ENCODE data around the gene HSPB6. TPM values are rescaled to one million over a fixed set of nuclear protein-coding genes. Genes with fewer than 3 reads are reported as not detected.

The HSPB6 gene
- total and polyA plus RNA-seq, 4 donors = 13.2 to 44.8 (median 24.5) TPM

GRCh38 chr19:35727956-35728706 lies 28.7 kb downstream of the HSPB6 start:
- DNase-seq = no peak

GRCh38 chr19:35727053-35727955 lies 29.5 kb downstream of the HSPB6 start:
- H3K9me3 ChIP-seq (ENCODE audit: control insufficient read depth in 4 of 4, insufficient read depth in 3 of 4, low read length in 3 of 4) = no peaks in the 10 kb centered on the region
- WGBS, 2 donors = 96 to 98% methylated on average over 25 of the region's 25 CpGs
- no peak for TF ChIP-seq CTCF (IDR thresholded peaks at IDR 0.05; ENCODE audit: control extremely low read depth, extremely low read depth)
- no peak overlapping the region for H3K27ac ChIP-seq (ENCODE audit: low read depth in 1 of 2, low read length in 1 of 2)
- ATAC-seq (ENCODE audit: insufficient read depth, low FRiP score) = no peak
- no peaks in the 10 kb centered on the region for H3K27me3 ChIP-seq (ENCODE audit: control insufficient read depth in 3 of 3, insufficient read depth in 3 of 3, low read length in 2 of 3)
- H3K4me3 ChIP-seq = no peak overlapping the region
- H3K9ac ChIP-seq (ENCODE audit: insufficient read depth in 1 of 2, low read length in 2 of 2) = no peak overlapping the region
- H3K36me3 ChIP-seq (ENCODE audit: control insufficient read depth in 4 of 4, insufficient read depth in 4 of 4, low read length in 4 of 4) = peaks cover 15 to 96% (median 50%) of the 10 kb centered on the region in 4 donors
- no peak for DNase-seq
- H3K4me1 ChIP-seq (ENCODE audit: control insufficient read depth in 5 of 5, insufficient read depth in 5 of 5, low read length in 5 of 5) = no peaks in the 10 kb centered on the region

More at GRCh38 chr19:35727956-35728706, 28.7 kb downstream of the HSPB6 start:
- Histone ChIP-seq H3K27ac (ENCODE audit: low read depth in 1 of 2, low read length in 1 of 2) (no peak overlapping the region), H3K4me1 (ENCODE audit: control insufficient read depth in 5 of 5, insufficient read depth in 5 of 5, low read length in 5 of 5) (no peaks in the 10 kb centered on the region), H3K36me3 (ENCODE audit: control insufficient read depth in 4 of 4, insufficient read depth in 4 of 4, low read length in 4 of 4) (peaks cover 15 to 95% (median 45%) of the 10 kb centered on the region in 4 donors), H3K27me3 (ENCODE audit: control insufficient read depth in 3 of 3, insufficient read depth in 3 of 3, low read length in 2 of 3) (no peaks in the 10 kb centered on the region), H3K9ac (ENCODE audit: insufficient read depth in 1 of 2, low read length in 2 of 2) (no peak overlapping the region), H3K4me3 (no peak overlapping the region), H3K9me3 (ENCODE audit: control insufficient read depth in 4 of 4, insufficient read depth in 3 of 4, low read length in 3 of 4) (no peaks in the 10 kb centered on the region)
- ATAC-seq (ENCODE audit: insufficient read depth, low FRiP score) = no peak
- 94 to 97% methylated on average over 19 of the region's 19 CpGs for WGBS, 2 donors
- no peak for TF ChIP-seq CTCF (IDR thresholded peaks at IDR 0.05; ENCODE audit: control extremely low read depth, extremely low read depth)

GRCh38 chr19:35725216-35725861 lies 31.5 kb downstream of the HSPB6 start:
- H3K4me1 ChIP-seq (ENCODE audit: control insufficient read depth in 5 of 5, insufficient read depth in 5 of 5, low read length in 5 of 5) = peaks cover 0 to 2% (median 0%) of the 10 kb centered on the region in 5 donors
- H3K36me3 ChIP-seq (ENCODE audit: control insufficient read depth in 4 of 4, insufficient read depth in 4 of 4, low read length in 4 of 4) = peaks cover 15 to 90% (median 46%) of the 10 kb centered on the region in 4 donors
- no peak for DNase-seq
- H3K4me3 ChIP-seq = no peak overlapping the region
- 94 to 97% methylated on average over 23 of the region's 23 CpGs for WGBS, 2 donors
- ATAC-seq (ENCODE audit: insufficient read depth, low FRiP score) = no peak
- no peak for TF ChIP-seq CTCF (IDR thresholded peaks at IDR 0.05; ENCODE audit: control extremely low read depth, extremely low read depth)
- H3K9me3 ChIP-seq (ENCODE audit: control insufficient read depth in 4 of 4, insufficient read depth in 3 of 4, low read length in 3 of 4) = no peaks in the 10 kb centered on the region
- H3K27me3 ChIP-seq (ENCODE audit: control insufficient read depth in 3 of 3, insufficient read depth in 3 of 3, low read length in 2 of 3) = no peaks in the 10 kb centered on the region
- H3K27ac ChIP-seq (ENCODE audit: low read depth in 1 of 2, low read length in 1 of 2) = no peak overlapping the region
- no peak overlapping the region for H3K9ac ChIP-seq (ENCODE audit: insufficient read depth in 1 of 2, low read length in 2 of 2)

Data from lung (tissue), 12 donors.